GM23248 (cell line): ENCODE data around the gene FILIP1.

Experiments used
- EZH2 ChIP-seq: fragments of 200-600 bp; sonication (generic); IDR thresholded peaks from 2 replicates; pipeline ENCODE4 v1.6.1; 2018; ENCODE audit warnings: antibody characterized with exemption, mild to moderate bottlenecking; ENCODE audit not compliant: insufficient read depth, poor library complexity, severe bottlenecking
- EZH2phosphoT487 ChIP-seq: fragments of 200-600 bp; sonication (generic); IDR thresholded peaks from 2 replicates; pipeline ENCODE4 v1.6.1; 2018; ENCODE audit warnings: antibody characterized with exemption, moderate library complexity, mild to moderate bottlenecking, low read depth; ENCODE audit not compliant: insufficient read depth

DNA sequence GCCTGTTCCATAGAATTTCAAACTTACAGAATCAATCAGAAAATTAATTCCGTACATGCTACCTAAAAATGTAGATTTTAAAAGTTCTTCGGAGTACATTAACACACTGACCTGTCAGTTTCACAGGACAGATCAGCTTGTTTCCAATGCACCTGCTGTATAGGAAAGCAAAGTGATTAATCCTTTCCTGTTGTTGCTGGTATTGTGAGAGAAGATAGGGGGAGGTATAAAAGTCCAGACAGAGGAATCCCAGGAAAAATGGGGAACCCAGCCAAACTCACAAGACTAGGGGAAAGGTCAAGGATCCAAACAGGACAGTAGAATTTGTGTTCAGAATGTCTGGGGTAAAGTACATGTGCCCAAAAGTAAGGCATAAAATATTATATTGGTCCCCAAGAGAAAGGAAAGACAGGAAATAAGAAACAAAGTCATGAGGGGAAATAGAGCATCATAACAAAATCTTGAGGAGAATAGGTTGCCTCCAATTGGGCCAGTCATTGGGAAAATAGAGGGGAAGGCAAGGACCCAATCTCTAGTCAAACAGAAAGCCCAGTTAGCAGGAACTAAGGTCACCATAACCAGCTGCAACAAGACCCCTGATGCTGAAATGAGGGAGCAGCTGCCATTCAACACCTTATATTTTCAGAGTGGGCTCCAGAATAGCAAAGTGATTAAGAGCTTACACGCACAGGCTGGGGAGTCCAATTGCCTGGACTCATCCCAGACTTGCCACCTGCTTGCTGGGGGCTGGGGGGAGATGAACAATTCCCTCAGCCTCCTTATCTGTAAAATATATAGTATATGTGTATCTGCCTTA, 10.3 kb downstream of the FILIP1 start:
- no peak for TF ChIP-seq EZH2
- no peak for TF ChIP-seq EZH2phosphoT487
